ENCODE results near the gene SCUBE1.

SCUBE1 gene

DNA sequence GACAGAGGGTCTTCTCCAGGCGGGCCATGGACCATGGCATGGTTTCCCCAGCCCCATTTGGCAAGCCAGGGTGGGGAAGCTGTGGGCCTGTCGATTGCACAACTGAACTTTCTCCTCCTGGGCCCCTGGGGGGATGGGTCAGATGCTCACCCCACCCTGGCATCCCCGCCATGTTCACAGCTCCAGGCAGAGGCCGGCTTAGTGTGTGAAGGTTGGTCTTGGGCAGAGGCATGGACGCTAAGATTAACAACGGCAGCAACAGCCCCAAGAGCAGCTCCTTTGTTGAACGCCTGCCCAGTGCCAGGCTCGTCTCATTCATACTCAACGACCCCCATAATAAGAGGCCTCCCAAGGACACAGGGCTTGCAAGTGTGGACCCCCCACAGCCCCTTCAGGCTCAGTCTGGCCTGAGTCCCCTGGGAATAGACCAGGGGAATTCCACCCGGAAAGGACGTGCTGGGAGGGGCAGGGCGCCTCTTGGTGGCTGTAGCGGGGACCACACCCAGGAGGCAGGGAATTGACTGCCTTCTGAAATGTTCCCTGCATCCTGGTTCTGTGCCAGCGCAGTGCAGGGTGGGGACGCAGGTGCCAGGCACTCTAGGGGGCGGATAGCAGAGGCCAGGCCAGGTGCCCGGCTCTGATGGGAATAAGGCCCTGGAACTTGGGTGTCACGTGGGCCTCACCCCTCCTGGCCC lies 183.5 kb downstream of the SCUBE1 start:
- ChIA-PET POLR2A (ENCODE audit: low non-redundant PET) (no interaction called here), CTCF (no interaction called here)
- no peak for DNase-seq (ENCODE audit: low spot score)
- TF ChIP-seq, protein P1, sequence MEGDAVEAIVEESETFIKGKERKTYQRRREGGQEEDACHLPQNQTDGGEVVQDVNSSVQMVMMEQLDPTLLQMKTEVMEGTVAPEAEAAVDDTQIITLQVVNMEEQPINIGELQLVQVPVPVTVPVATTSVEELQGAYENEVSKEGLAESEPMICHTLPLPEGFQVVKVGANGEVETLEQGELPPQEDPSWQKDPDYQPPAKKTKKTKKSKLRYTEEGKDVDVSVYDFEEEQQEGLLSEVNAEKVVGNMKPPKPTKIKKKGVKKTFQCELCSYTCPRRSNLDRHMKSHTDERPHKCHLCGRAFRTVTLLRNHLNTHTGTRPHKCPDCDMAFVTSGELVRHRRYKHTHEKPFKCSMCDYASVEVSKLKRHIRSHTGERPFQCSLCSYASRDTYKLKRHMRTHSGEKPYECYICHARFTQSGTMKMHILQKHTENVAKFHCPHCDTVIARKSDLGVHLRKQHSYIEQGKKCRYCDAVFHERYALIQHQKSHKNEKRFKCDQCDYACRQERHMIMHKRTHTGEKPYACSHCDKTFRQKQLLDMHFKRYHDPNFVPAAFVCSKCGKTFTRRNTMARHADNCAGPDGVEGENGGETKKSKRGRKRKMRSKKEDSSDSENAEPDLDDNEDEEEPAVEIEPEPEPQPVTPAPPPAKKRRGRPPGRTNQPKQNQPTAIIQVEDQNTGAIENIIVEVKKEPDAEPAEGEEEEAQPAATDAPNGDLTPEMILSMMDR (conservative IDR thresholded peaks at IDR 0.05; ENCODE audit: low read depth): no peak
- peak overlapping the region; percentile 98 for H3K27ac ChIP-seq

DNA sequence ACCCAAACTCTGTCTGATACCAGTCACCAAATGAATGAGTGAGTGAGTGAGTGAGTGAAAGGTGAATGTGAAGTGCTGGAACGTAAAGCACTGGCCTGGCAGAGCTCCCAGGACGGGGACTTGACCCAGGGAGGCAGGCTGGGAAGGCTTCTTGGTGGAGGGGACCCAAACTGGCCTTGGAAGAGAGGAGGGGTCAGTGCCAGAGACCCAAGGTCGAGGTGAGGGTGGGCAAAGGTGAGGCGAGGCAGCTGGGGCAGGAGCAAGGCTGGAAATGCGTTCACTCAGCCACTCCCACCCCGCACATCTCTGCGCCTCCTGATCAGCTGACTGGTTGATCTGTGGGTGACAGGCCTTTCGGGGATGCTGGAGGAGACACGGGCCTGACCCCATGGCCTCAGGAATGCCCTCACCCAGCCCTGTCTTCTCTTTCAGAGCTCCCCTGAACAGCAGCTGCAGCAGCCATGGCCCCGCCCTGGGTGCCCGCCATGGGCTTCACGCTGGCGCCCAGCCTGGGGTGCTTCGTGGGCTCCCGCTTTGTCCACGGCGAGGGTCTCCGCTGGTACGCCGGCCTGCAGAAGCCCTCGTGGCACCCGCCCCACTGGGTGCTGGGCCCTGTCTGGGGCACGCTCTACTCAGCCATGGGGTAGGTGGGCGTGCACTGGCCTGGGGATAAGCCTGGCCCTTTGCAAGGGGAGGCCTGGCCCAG lies 184.2 kb downstream of the SCUBE1 start:
- ChIA-PET CTCF (interaction anchor here (0.9 kb wide), 1 partner anchor 49 kb away, joined by 3 read pairs; the partner anchor contains the start of gene BIK), POLR2A (ENCODE audit: low non-redundant PET) (no interaction called here)
- TF ChIP-seq, protein P1 (conservative IDR thresholded peaks at IDR 0.05; ENCODE audit: low read depth): no peak
- DNase-seq (ENCODE audit: low spot score): no peak
- peak overlapping the region; percentile 98 for H3K27ac ChIP-seq

DNA sequence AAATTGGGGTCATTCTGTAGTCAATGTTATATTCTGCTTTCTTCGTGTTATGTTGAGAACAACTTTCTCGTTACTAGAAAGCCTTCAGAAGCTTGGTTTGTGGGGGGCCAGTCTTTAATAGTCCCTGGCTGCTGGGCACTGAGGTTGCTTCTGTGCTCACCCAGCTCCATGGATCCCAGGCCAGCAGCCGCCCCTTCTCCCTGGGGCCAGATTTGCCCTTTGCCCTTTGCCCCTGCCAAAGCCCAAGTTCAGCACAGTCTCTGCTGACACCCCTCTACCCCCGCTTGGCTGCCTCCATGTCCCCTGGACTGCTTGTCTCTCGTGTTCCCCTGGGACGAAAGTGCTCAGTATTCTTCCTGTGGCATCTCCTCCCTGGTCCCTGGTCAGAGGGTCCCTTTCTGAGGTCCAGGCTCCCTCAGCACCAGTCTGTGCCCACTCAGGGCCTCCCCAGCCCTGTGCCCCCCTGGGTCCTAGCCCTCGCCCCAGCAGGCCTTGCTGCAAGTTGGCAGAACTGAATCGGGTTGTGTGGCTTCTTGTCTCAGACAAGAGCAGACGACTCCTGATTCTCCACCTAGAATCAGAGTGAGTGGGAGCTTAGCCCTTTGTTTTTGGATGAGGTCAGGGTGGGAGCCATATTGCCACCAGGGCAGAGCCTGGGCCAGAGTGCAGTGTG lies 185.2 kb downstream of the SCUBE1 start:
- TF ChIP-seq, protein P1 (conservative IDR thresholded peaks at IDR 0.05; ENCODE audit: low read depth): no peak
- ChIA-PET CTCF (interaction anchor here (0.9 kb wide), 1 partner anchor 48 kb away, joined by 3 read pairs; the partner anchor contains the start of gene BIK), POLR2A (ENCODE audit: low non-redundant PET) (interaction anchor here (0.6 kb wide), 1 partner anchor 11 kb away, joined by 7 read pairs; no protein-coding TSS in a partner anchor)
- peak overlapping the region; percentile 98 for H3K27ac ChIP-seq
- no peak for DNase-seq (ENCODE audit: low spot score)

DNA sequence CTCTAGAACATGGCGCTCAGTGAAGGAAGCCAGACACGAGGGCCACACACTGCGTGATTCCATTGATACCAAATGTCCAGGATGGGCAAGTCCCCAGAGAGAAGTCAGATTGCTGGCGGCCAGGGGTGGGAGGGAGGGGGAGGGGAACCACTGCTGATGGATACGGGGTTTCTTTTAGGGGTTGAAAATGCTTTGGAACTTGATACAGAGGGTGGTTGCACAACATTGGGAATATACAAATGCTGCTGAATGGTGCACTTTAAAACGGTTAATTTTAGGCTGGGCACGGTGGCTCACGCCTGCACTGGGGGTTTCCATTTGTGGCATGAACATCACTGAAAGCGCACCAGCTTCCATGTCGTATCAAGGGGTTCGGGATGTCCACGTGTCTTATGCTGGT lies 186.8 kb downstream of the SCUBE1 start:
- peak overlapping the region; percentile 98 for H3K27ac ChIP-seq
- POLR2A ChIA-PET (ENCODE audit: low non-redundant PET): no interaction called here
- TF ChIP-seq, protein P1 (conservative IDR thresholded peaks at IDR 0.05; ENCODE audit: low read depth): no peak
- CTCF ChIA-PET: no interaction called here
- no peak for DNase-seq (ENCODE audit: low spot score)

DNA sequence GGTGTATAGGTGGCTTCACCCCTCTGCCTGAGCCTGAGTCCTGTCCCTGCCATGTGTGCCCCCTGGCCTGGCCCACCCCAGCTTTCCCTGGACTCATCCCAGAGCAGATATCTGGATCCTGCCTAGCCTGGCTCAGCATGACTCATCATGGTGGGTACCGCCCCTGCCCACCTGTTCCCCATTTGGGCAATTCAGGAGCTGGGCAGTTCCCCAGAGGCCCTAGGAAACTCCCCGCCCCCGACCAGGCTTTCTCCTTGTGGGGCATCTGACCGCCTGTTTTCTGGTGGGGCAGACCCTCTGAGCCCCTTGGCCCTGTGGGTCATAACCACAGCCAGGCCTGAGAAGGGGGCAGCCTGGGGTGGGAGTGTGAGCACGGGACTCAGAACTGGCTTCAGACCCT lies 187.4 kb downstream of the SCUBE1 start:
- TF ChIP-seq, protein P1 (conservative IDR thresholded peaks at IDR 0.05; ENCODE audit: low read depth): no peak
- peak overlapping the region; percentile 98 for H3K27ac ChIP-seq
- ChIA-PET CTCF (no interaction called here), POLR2A (ENCODE audit: low non-redundant PET) (no interaction called here)
- DNase-seq (ENCODE audit: low spot score): no peak

DNA sequence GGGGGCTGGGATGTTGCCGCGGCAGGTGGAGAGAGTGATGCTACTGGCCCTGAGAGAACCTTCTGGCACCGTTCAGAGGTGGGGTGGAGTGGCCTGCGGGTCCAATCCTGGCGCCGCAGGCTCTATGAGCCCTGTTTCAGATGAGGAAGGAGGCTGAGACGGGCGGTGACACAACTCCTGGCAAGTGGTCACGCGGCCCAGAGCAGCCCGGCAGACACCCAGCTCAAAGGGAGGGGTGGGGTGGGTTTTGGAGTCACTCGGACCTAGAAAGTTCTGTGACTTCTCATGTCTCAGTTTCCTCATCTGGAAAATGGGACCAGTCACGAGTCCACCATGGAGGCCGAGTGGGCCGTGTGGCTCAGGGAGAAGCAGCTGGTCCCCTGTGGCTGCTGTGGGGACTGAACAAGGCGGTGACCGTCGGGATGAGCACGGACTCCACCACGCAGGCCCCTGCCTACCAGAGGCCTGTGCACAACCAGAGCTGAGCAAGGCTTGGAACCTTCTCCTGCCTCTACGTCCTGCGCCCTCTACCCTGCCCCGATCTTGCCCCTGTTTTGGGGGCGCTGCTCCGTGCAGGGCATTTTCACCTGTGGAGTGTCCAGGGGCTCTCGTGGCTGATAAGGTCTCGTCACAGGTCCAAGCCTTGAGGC lies 188.2 kb downstream of the SCUBE1 start:
- H3K27ac ChIP-seq: peak overlapping the region; percentile 98
- POLR2A ChIA-PET (ENCODE audit: low non-redundant PET): no interaction called here
- no peak for DNase-seq (ENCODE audit: low spot score)
- CTCF ChIA-PET: no interaction called here
- TF ChIP-seq, protein P1 (conservative IDR thresholded peaks at IDR 0.05; ENCODE audit: low read depth): no peak
